IPS-20b (cell line): ENCODE data around the gene KMT2B.
"Not testable (repeated sequence)": the region's sequence is repeated elsewhere in the genome, so short reads cannot be mapped to it uniquely, and the experiment has no call there.

Experiments
- H3K27ac ChIP-seq: one replicate; pipeline ENCODE4 v1.5.1; 2013; ENCODE audit warnings: low read length
- H3K27me3 ChIP-seq: 2 replicates; pipeline ENCODE4 v1.6.1; 2013; ENCODE audit warnings: mild to moderate bottlenecking, low read length, inconsistent platforms; ENCODE audit not compliant: insufficient read depth
- H3K36me3 ChIP-seq: 2 replicates; pipeline ENCODE4 v1.6.1; 2013; ENCODE audit warnings: low read depth, mild to moderate bottlenecking, inconsistent platforms, low read length, moderate library complexity; ENCODE audit not compliant: insufficient read depth
- H3K4me1 ChIP-seq: 2 replicates; pipeline ENCODE4 v1.6.1; 2013; ENCODE audit warnings: mild to moderate bottlenecking, control low read depth, inconsistent platforms, low read length, moderate library complexity; ENCODE audit not compliant: insufficient read depth
- H3K4me3 ChIP-seq: 2 replicates; pipeline ENCODE4 v1.5.1; 2013; ENCODE audit warnings: mild to moderate bottlenecking, low read length, inconsistent platforms
- H3K9ac ChIP-seq: 2 replicates; pipeline ENCODE4 v1.6.1; 2013; ENCODE audit warnings: low read depth, mild to moderate bottlenecking, inconsistent platforms, low read length, moderate library complexity
- H3K9me3 ChIP-seq: 2 replicates; pipeline ENCODE4 v1.6.1; 2013; ENCODE audit warnings: mild to moderate bottlenecking, low read depth, low read length, inconsistent platforms; ENCODE audit not compliant: insufficient read depth

Gene KMT2B

DNA sequence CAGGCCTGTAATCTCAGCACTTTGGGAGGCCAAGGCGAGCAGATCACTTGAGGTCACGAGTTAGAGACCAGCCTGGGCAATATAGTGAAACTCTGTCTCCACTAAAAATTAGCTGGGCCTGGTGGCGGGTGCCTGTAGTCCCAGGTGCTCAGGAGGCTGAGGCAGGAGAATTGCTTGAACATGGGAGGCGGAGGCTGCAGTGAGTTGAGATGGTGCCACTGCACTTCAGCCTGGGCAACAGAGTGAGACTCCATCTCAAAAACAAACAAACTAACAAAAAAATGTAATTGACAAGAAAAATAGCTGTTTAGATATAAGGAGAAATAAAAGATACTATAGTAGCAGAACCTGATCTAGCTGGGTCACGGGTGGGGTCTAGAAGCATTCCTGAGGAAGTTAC is 54.6 kb downstream of the KMT2B start:
- not testable (repeated sequence) for H3K9me3 ChIP-seq, H3K4me1 ChIP-seq, H3K27ac ChIP-seq, H3K9ac ChIP-seq, H3K4me3 ChIP-seq, H3K36me3 ChIP-seq
- H3K27me3 ChIP-seq = peaks cover 29% of the 10 kb centered on the region

DNA sequence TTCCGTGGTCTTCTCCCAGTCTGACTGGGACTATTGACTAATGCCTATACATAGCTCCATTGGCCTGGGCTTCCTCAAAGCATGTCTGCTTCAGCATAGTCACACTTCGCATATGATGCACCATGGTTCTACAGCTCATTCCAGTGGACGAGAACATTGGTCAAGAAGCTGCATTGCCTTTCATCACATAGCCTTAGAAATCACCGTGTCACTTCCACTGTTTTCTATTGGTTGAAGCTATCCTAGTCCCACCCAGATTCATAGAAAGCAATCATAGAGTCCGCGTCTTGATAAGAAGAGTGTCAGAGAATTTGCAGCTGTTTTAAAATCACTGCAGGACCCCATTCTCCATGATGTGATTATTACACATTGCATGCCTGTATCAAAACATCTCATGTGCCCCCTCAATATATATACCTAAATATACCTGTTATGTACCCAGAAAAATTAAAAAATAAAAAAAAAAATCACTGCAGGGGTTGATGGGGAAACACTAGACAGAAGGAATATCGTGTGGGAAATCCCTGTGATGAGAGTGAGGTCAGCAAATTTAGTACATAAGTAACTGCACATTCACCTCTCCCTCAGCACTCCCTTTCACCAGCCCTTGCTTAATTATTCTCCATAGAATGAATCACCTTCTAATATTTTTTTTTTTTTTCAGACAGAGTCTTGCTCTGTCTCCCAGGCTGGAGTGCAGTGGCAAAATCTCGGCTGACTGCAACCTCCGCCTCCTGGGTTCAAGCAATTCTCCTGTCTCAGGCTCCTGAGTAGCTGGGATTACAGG is 55.4 kb downstream of the KMT2B start:
- Histone ChIP-seq H3K27ac (no peak overlapping the region), H3K4me3 (no peak overlapping the region), H3K36me3 (peaks cover 5% of the 10 kb centered on the region), H3K9ac (no peak overlapping the region), H3K4me1 (peaks cover 8% of the 10 kb centered on the region; the same call in 1 of the 2 replicates), H3K27me3 (peaks cover 38% of the 10 kb centered on the region), H3K9me3 (no peaks in the 10 kb centered on the region)

DNA sequence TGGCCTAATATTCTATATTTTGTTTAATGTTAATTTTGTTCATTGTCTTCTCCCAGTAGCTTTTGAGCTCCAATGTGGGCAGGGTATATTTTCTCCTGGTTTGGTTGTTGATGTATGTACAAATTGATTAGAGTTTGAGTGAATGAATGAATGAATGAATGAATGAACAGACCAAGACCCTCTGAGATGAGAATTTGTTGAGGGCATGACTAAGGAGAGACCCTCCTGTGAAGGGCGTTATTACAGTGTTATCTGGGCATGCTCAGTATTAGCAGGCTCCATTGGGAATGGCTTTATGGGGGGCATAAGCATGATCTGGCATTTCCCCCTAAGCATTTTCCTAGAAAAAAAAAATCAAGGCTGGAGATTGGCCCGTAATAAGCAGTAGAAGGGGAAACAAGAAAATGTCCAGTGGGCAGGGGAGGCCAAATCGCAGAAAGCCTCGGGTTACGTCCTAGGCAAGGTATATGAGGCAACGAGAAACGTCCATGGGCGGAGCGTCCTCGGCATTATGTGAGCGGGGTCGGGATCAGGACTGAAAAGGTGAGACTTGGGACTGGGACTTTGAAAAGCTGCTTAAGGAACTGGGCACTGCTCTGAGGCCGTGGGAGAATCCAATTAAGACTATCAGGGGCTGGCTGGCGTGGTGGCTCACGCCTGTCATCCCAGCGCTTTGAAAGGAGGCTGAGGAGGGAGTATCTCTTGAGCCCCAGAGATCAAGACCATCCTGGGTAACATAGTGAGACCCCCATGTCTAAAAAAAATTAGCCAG is 56.7 kb downstream of the KMT2B start:
- H3K9ac ChIP-seq = no peak overlapping the region
- H3K4me1 ChIP-seq = peaks cover 8% of the 10 kb centered on the region; the same call in 1 of the 2 replicates
- H3K9me3 ChIP-seq = no peaks in the 10 kb centered on the region
- peak overlapping the region; percentile 67; the same call in 1 of the 2 replicates for H3K4me3 ChIP-seq
- H3K27ac ChIP-seq = no peak overlapping the region
- H3K27me3 ChIP-seq = peaks cover 40% of the 10 kb centered on the region
- H3K36me3 ChIP-seq = no peaks in the 10 kb centered on the region

DNA sequence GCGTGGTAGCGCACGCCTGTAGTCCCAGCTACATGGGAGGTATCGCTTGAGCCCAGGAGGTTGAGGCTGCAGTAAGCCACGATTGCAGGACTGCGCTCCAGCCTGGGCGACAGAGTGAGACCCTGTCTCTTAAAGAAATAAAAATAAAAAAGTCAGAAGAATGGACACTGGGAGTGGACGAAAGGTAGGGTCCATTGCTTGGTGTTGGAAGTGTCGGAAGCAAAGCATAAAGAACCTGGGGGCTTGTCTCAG is 57.2 kb downstream of the KMT2B start:
- peaks cover 8% of the 10 kb centered on the region; the same call in 1 of the 2 replicates for H3K4me1 ChIP-seq
- no peak overlapping the region for H3K27ac ChIP-seq
- no peaks in the 10 kb centered on the region for H3K9me3 ChIP-seq
- no peaks in the 10 kb centered on the region for H3K36me3 ChIP-seq
- no peak overlapping the region for H3K9ac ChIP-seq
- peak overlapping the region; percentile 67; the same call in 1 of the 2 replicates for H3K4me3 ChIP-seq
- H3K27me3 ChIP-seq = peaks cover 40% of the 10 kb centered on the region

DNA sequence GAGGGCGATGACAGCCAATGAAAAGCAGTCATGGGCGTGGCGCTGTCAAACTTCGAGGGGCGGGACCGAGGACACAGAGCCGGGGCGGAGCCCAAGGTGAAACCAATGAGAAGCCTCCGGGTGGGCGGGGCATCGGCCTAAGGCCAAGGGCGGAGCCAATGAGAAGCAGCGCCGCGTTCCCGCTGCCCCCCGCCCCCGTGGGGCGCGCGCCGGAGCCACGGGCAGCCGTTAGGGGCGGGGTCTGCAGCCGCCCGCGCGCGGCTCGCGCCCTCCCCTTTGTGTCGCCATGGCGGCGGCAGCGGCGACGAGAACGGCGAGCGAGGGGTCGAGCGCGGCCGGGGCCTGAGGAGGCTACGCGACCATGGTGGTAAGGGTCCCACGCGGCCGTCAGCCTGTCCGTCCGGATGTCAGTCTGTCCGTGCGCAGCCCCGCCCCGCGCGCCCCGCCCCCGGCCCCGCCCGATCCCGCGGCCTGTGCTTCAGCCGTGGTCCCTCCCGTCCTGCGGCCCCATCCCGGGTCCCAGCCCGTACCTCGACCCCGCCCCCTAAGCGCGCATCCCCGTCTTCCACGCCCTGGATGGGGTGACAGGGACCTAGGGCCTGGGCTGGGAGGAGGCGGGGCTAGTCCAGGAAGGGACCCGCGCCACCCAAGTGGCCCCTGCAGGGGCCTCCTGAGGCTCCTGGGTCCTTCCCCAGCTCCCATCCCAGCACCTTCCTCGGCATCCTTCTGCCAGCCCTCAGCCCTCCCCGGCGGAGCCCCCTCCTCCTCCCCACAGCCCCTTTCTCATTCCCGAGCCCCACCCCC is 57.7 kb downstream of the KMT2B start, which contains the start of gene ARHGAP33:
TSS of gene ARHGAP33 (plus strand) at position 267 of the 804 bp plus-strand sequence. CDS start at position 362, 95 bp downstream.
- Histone ChIP-seq H3K27me3 (peaks cover 40% of the 10 kb centered on the region), H3K4me3 (peak within 1 kb of the TSS; percentile 67), H3K4me1 (peaks cover 8% of the 10 kb centered on the region; the same call in 1 of the 2 replicates), H3K9ac (peak within 1 kb of the TSS; percentile 16; the same call in 1 of the 2 replicates), H3K9me3 (no peaks in the 10 kb centered on the region), H3K36me3 (no peaks in the 10 kb centered on the region), H3K27ac (no peak within 1 kb of the TSS)

DNA sequence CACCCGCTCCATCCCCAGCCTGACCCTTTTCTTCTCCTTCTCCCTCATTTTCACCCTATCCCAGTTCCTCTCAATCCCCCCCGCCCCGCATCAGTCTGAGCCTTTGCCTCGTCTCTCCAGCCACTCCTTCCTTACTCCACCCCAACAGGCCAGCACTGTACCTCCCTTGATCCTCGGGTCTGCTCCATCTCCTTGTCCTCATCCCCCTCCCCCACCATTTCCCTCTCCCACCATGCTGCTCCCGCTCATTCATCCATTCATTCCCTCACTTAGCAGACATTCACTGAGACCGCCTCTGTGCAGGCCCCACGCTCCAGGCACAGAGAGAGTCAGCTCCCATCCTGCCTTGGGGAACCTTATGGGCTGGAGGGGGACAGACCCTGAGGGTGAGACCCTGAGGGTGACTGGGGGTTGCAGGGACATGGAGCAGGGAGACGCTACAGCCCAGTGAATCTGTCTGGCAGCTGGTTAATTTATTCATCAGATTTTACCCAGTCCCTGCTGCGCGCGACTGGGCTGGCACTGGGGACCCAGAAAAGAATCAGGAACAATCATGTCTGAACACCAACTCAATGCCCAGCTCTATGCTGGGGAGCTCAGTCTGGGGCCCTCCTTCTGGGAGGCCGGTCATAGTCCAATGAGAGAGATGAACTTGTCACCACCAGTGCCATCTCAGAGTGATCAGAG is 58.4 kb downstream of the KMT2B start:
- Histone ChIP-seq H3K27ac (no peak overlapping the region), H3K4me3 (peak overlapping the region; percentile 67), H3K27me3 (peaks cover 40% of the 10 kb centered on the region), H3K9me3 (no peaks in the 10 kb centered on the region), H3K4me1 (peaks cover 8% of the 10 kb centered on the region; the same call in 1 of the 2 replicates), H3K36me3 (no peaks in the 10 kb centered on the region), H3K9ac (peak overlapping the region; percentile 16; the same call in 1 of the 2 replicates)

DNA sequence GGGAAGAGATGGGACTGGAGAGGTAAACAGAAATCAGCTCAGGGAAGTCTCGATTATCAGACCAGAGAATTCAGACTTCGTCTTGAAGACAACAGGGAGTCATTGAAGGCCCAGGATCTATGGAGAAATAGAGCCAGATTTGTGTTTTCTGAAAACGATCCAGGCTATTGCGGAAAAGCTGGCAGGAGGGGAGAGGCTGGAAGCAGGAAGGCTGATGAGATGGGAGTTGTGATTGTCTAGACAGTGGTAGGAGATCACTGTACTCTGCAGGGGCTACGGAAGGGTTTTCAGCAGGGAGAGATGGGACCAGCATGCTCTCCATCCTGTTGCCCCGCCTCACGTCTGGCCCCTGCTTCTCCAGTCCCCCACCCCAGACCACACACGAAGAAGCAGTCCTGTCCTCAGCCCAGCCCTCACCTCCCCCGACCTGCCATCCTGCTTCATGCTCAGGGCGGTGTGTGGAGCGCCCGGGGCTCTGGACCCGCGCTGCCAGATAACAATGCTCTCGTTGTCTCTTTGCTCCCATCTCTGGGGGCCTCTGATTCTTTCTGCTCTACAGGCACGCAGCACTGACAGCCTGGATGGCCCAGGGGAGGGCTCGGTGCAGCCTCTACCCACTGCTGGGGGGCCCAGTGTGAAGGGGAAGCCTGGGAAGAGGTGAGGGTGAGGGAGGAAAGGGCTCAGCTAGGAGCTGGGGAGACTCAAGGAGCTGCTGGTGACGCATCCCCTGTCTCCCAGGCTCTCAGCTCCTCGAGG is 59.5 kb downstream of the KMT2B start:
- no peak overlapping the region for H3K27ac ChIP-seq
- peaks cover 8% of the 10 kb centered on the region; the same call in 1 of the 2 replicates for H3K4me1 ChIP-seq
- H3K4me3 ChIP-seq = peak overlapping the region; percentile 40; the same call in 1 of the 2 replicates
- H3K27me3 ChIP-seq = peaks cover 40% of the 10 kb centered on the region
- no peaks in the 10 kb centered on the region for H3K9me3 ChIP-seq
- no peaks in the 10 kb centered on the region for H3K36me3 ChIP-seq
- no peak overlapping the region for H3K9ac ChIP-seq

DNA sequence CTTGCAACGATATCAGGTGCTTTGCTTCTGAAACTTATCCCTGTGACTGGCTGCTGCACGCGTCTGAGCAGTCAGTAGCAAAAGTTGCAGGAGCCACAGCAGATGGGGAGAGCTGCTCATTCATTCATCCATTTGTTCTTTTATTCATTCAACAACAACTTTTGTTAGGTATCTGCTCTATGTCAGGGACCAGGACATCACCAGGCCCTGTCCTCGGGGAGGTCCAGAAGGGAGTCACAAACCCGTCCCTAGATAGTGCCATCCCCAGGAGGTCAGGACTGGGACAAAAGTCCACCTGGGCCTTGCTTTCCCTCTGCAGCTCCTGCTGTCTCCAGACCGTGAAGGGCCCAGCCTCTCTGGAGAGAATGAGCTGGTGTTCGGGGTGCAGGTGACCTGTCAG is 60.2 kb downstream of the KMT2B start:
- Histone ChIP-seq H3K4me3 (no peak overlapping the region), H3K27ac (no peak overlapping the region), H3K9me3 (no peaks in the 10 kb centered on the region), H3K36me3 (no peaks in the 10 kb centered on the region), H3K4me1 (peaks cover 8% of the 10 kb centered on the region; the same call in 1 of the 2 replicates), H3K9ac (no peak overlapping the region), H3K27me3 (peaks cover 35% of the 10 kb centered on the region)

DNA sequence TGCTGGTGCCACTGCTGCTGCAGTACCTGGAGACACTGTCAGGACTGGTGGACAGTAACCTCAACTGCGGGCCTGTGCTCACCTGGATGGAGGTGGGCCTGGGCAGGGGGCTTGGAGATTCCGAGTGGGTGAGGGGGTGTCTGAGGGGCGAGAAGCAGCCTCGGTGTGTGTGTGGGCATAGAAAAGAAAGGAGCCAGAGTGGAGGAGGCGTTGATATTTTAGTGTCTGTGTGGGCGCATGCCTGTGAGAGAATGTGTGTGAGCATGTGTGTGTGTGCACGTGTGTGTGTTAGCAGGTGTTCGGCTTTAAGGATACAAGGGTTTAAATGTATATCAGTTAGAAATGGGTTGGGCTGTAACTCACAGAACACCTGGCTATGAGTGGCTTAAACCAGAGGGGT is 61.2 kb downstream of the KMT2B start:
- Histone ChIP-seq H3K27me3 (peaks cover 29% of the 10 kb centered on the region), H3K9me3 (no peaks in the 10 kb centered on the region), H3K4me1 (peaks cover 8% of the 10 kb centered on the region; the same call in 1 of the 2 replicates), H3K4me3 (no peak overlapping the region), H3K9ac (no peak overlapping the region), H3K36me3 (no peaks in the 10 kb centered on the region), H3K27ac (no peak overlapping the region)

DNA sequence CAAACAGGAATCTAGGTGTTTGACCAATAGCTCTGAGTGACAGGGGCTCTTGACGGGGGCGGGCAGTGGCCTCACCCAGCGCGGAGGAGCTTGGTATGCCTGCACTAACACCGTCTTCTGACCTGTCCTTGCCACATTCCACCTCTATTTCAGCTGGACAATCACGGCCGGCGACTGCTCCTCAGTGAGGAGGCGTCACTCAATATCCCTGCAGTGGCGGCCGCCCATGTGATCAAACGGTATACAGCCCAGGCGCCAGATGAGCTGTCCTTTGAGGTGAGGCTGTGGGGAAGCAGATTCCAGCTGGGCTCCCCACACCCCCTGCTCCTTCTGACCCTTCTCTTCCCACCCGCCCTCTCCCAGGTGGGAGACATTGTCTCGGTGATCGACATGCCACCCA is 62.3 kb downstream of the KMT2B start:
- Histone ChIP-seq H3K4me1 (peaks cover 8% of the 10 kb centered on the region; the same call in 1 of the 2 replicates), H3K27me3 (peaks cover 24% of the 10 kb centered on the region)

More for the DNA sequence above, 62.3 kb downstream of the KMT2B start:
- Histone ChIP-seq H3K36me3 (no peaks in the 10 kb centered on the region), H3K27ac (no peak overlapping the region), H3K9ac (no peak overlapping the region), H3K9me3 (no peaks in the 10 kb centered on the region), H3K4me3 (no peak overlapping the region)
